ENCODE measurements around the gene PPP2R2D.

Gene PPP2R2D

DNA sequence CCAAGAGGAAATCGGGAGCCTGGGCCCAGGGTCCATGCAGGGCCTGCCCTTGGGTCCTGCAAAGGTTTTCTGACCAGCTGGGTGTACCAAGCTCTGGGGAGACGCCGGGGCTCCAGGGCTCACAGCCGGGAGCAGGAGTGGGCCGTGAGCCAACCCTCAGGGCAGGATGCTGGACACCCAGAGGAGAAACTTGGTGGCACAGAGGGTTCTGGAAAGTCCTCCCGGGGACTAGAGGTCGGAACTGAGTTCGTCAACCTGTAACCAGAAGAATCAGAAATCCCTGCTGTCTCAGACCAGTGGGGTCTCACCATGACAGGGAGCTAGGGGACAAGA, 29.2 kb upstream of the PPP2R2D start:
- H4K8ac ChIP-seq (ENCODE audit: low read depth, low read length) = no peak overlapping the region
- no peak overlapping the region for H3K4me2 ChIP-seq (ENCODE audit: insufficient read depth, low read length, poor library complexity, severe bottlenecking)
- no CpG with 5 or more reads among the region's 8 CpGs for WGBS, 2 donors (ENCODE audit: extremely low coverage in 2 of 2, insufficient read length in 2 of 2, insufficient replicate concordance in 1 of 2)

GRCh38 chr10:131872011-131872826, 28.6 kb upstream of the PPP2R2D start:
- peaks cover 0 to 31% (median 0%) of the 10 kb centered on the region in 3 experiments for H3K27me3 ChIP-seq (ENCODE audit: control insufficient read depth in 3 of 3, insufficient read depth in 3 of 3, low read depth in 1 of 3, low read length in 3 of 3)
- no CpG with 5 or more reads among the region's 27 CpGs for WGBS, 2 donors (ENCODE audit: extremely low coverage in 2 of 2, insufficient read length in 2 of 2, insufficient replicate concordance in 1 of 2)

More for the DNA sequence above, 29.2 kb upstream of the PPP2R2D start:
- Histone ChIP-seq H3K36me3 (replicated peaks in 1 of 2; ENCODE audit: control insufficient read depth in 2 of 2, insufficient read depth in 2 of 2, low read length in 2 of 2) (no peaks in the 10 kb centered on the region), H3K4ac (ENCODE audit: low read length) (no peak overlapping the region), H2AK5ac (ENCODE audit: low read depth, low read length) (no peak overlapping the region), H2BK120ac (ENCODE audit: low read depth, low read length) (no peak overlapping the region), H3K27ac (replicated peaks; ENCODE audit: low read length) (no peak overlapping the region), H4K91ac (ENCODE audit: low read depth, low read length, poor library complexity) (no peak overlapping the region), H3K4me3 (ENCODE audit: low read length in 2 of 2) (no peak overlapping the region), H2BK15ac (ENCODE audit: low read length) (no peak overlapping the region), H2AFZ (ENCODE audit: low read length) (no peak overlapping the region), H3K9ac (ENCODE audit: low read depth, low read length, poor library complexity) (no peak overlapping the region), H2BK12ac (ENCODE audit: low read length) (no peak overlapping the region), H3K9me3 (replicated peaks in 1 of 2; ENCODE audit: control insufficient read depth in 2 of 2, insufficient read depth in 1 of 2, low read depth in 1 of 2, low read length in 2 of 2) (peaks cover 0 to 7% of the 10 kb centered on the region in 2 donors), H3K79me1 (ENCODE audit: low read depth, low read length) (peaks cover 3% of the 10 kb centered on the region), H3K18ac (ENCODE audit: low read length) (no peak overlapping the region), H2BK5ac (ENCODE audit: low read length) (no peak overlapping the region), H3K23ac (ENCODE audit: low read depth, low read length, poor library complexity) (no peak overlapping the region), H3K14ac (ENCODE audit: low read length) (no peak overlapping the region), H3K4me1 (ENCODE audit: control insufficient read depth in 2 of 2, insufficient read depth in 1 of 2, low read depth in 1 of 2, low read length in 2 of 2) (peaks cover 0 to 3% of the 10 kb centered on the region in 2 donors), H3K27me3 (ENCODE audit: control insufficient read depth in 3 of 3, insufficient read depth in 3 of 3, low read depth in 1 of 3, low read length in 3 of 3) (peaks cover 0 to 31% (median 0%) of the 10 kb centered on the region in 3 experiments)
- no peak for DNase-seq (ENCODE audit: low spot score)

GRCh38 chr10:131872827-131873375, 27.9 kb upstream of the PPP2R2D start:
- Histone ChIP-seq H3K14ac (ENCODE audit: low read length) (peak overlapping the region; percentile 63), H2BK15ac (ENCODE audit: low read length) (peak overlapping the region; percentile 38), H2BK12ac (ENCODE audit: low read length) (no peak overlapping the region), H3K4me2 (ENCODE audit: insufficient read depth, low read length, poor library complexity, severe bottlenecking) (no peak overlapping the region), H2AFZ (ENCODE audit: low read length) (no peak overlapping the region), H3K9ac (ENCODE audit: low read depth, low read length, poor library complexity) (peak overlapping the region; percentile 50), H3K18ac (ENCODE audit: low read length) (peak overlapping the region; percentile 80), H4K91ac (ENCODE audit: low read depth, low read length, poor library complexity) (no peak overlapping the region), H3K9me3 (replicated peaks in 1 of 2; ENCODE audit: control insufficient read depth in 2 of 2, insufficient read depth in 1 of 2, low read depth in 1 of 2, low read length in 2 of 2) (peaks cover 0 to 7% of the 10 kb centered on the region in 2 donors), H3K4me1 (ENCODE audit: control insufficient read depth in 2 of 2, insufficient read depth in 1 of 2, low read depth in 1 of 2, low read length in 2 of 2) (peaks cover 0 to 3% of the 10 kb centered on the region in 2 donors), H3K4me3 (ENCODE audit: low read length in 2 of 2) (no peak overlapping the region), H3K79me1 (ENCODE audit: low read depth, low read length) (peaks cover 3% of the 10 kb centered on the region), H3K27ac (replicated peaks; ENCODE audit: low read length) (no peak overlapping the region), H3K27me3 (ENCODE audit: control insufficient read depth in 3 of 3, insufficient read depth in 3 of 3, low read depth in 1 of 3, low read length in 3 of 3) (peaks cover 0 to 31% (median 0%) of the 10 kb centered on the region in 3 experiments), H2BK5ac (ENCODE audit: low read length) (no peak overlapping the region), H3K23ac (ENCODE audit: low read depth, low read length, poor library complexity) (peak overlapping the region; percentile 36), H3K36me3 (replicated peaks in 1 of 2; ENCODE audit: control insufficient read depth in 2 of 2, insufficient read depth in 2 of 2, low read length in 2 of 2) (no peaks in the 10 kb centered on the region), H4K8ac (ENCODE audit: low read depth, low read length) (no peak overlapping the region), H2BK120ac (ENCODE audit: low read depth, low read length) (peak overlapping the region; percentile 64), H3K4ac (ENCODE audit: low read length) (peak overlapping the region; percentile 53), H2AK5ac (ENCODE audit: low read depth, low read length) (peak overlapping the region; percentile 38)
- DNase-seq (ENCODE audit: low spot score) = no peak
- no CpG with 5 or more reads among the region's 19 CpGs for WGBS, 2 donors (ENCODE audit: extremely low coverage in 2 of 2, insufficient read length in 2 of 2, insufficient replicate concordance in 1 of 2)

More at GRCh38 chr10:131872011-131872826, 28.6 kb upstream of the PPP2R2D start:
- Histone ChIP-seq H3K4ac (ENCODE audit: low read length) (no peak overlapping the region), H2BK120ac (ENCODE audit: low read depth, low read length) (no peak overlapping the region), H3K18ac (ENCODE audit: low read length) (no peak overlapping the region), H3K23ac (ENCODE audit: low read depth, low read length, poor library complexity) (no peak overlapping the region), H3K4me3 (ENCODE audit: low read length in 2 of 2) (no peak overlapping the region), H3K9me3 (replicated peaks in 1 of 2; ENCODE audit: control insufficient read depth in 2 of 2, insufficient read depth in 1 of 2, low read depth in 1 of 2, low read length in 2 of 2) (peaks cover 0 to 7% of the 10 kb centered on the region in 2 donors), H2AK5ac (ENCODE audit: low read depth, low read length) (no peak overlapping the region), H4K91ac (ENCODE audit: low read depth, low read length, poor library complexity) (no peak overlapping the region), H3K14ac (ENCODE audit: low read length) (no peak overlapping the region), H3K27ac (replicated peaks; ENCODE audit: low read length) (no peak overlapping the region), H3K4me2 (ENCODE audit: insufficient read depth, low read length, poor library complexity, severe bottlenecking) (no peak overlapping the region), H2BK15ac (ENCODE audit: low read length) (peak overlapping the region; percentile 38), H3K36me3 (replicated peaks in 1 of 2; ENCODE audit: control insufficient read depth in 2 of 2, insufficient read depth in 2 of 2, low read length in 2 of 2) (no peaks in the 10 kb centered on the region), H3K9ac (ENCODE audit: low read depth, low read length, poor library complexity) (no peak overlapping the region), H2BK12ac (ENCODE audit: low read length) (no peak overlapping the region), H3K4me1 (ENCODE audit: control insufficient read depth in 2 of 2, insufficient read depth in 1 of 2, low read depth in 1 of 2, low read length in 2 of 2) (peaks cover 0 to 3% of the 10 kb centered on the region in 2 donors), H4K8ac (ENCODE audit: low read depth, low read length) (no peak overlapping the region), H3K79me1 (ENCODE audit: low read depth, low read length) (peaks cover 3% of the 10 kb centered on the region), H2BK5ac (ENCODE audit: low read length) (no peak overlapping the region), H2AFZ (ENCODE audit: low read length) (no peak overlapping the region)
- no peak for DNase-seq (ENCODE audit: low spot score)

DNA sequence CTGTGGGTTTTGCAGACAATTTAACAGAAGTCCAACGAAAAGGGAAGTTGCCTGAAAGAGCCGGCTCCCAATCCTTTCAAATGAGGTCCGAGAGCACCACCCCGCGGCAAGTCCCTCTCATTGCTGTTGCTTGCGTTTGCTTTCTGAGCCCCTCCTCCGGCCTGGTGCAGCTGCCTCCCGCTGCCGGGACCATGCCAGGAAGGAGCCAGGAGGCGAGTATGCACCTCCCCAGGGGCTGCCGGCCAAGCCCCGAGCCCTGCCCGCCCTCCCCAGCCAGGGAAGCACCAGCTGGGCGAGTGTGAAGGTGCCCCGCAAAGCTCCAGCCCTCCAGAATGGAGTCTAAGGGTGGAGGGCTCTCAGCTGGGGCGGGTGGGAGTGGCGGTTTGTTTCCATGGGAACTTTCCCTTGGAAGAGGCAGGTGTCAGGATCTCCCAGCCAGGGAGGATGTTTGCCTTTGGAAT, 25.8 kb upstream of the PPP2R2D start:
- H3K27me3 ChIP-seq (ENCODE audit: control insufficient read depth in 3 of 3, insufficient read depth in 3 of 3, low read depth in 1 of 3, low read length in 3 of 3) = peaks cover 0 to 36% (median 0%) of the 10 kb centered on the region in 3 experiments
- peak overlapping the region in 1 of 2 donors; percentile 57 for H3K4me3 ChIP-seq (ENCODE audit: low read length in 2 of 2)
- no peak overlapping the region for H2BK12ac ChIP-seq (ENCODE audit: low read length)
- H3K14ac ChIP-seq (ENCODE audit: low read length) = no peak overlapping the region
- H4K8ac ChIP-seq (ENCODE audit: low read depth, low read length) = no peak overlapping the region
- H3K4me1 ChIP-seq (ENCODE audit: control insufficient read depth in 2 of 2, insufficient read depth in 1 of 2, low read depth in 1 of 2, low read length in 2 of 2) = peaks cover 0 to 3% of the 10 kb centered on the region in 2 donors
- no peak overlapping the region for H3K4ac ChIP-seq (ENCODE audit: low read length)
- peaks cover 2 to 6% of the 10 kb centered on the region in 2 donors for H3K9me3 ChIP-seq (replicated peaks in 1 of 2; ENCODE audit: control insufficient read depth in 2 of 2, insufficient read depth in 1 of 2, low read depth in 1 of 2, low read length in 2 of 2)
- no peaks in the 10 kb centered on the region for H3K36me3 ChIP-seq (replicated peaks in 1 of 2; ENCODE audit: control insufficient read depth in 2 of 2, insufficient read depth in 2 of 2, low read length in 2 of 2)
- H2AFZ ChIP-seq (ENCODE audit: low read length) = peak overlapping the region; percentile 90
- no peak overlapping the region for H2BK5ac ChIP-seq (ENCODE audit: low read length)
- no peak overlapping the region for H3K23ac ChIP-seq (ENCODE audit: low read depth, low read length, poor library complexity)
- peak; percentile 83 for DNase-seq (ENCODE audit: low spot score)
- H4K91ac ChIP-seq (ENCODE audit: low read depth, low read length, poor library complexity) = no peak overlapping the region
- no peak overlapping the region for H3K27ac ChIP-seq (replicated peaks; ENCODE audit: low read length)
- H2AK5ac ChIP-seq (ENCODE audit: low read depth, low read length) = no peak overlapping the region
- peak overlapping the region; percentile 78 for H3K4me2 ChIP-seq (ENCODE audit: insufficient read depth, low read length, poor library complexity, severe bottlenecking)
- peaks cover 3% of the 10 kb centered on the region for H3K79me1 ChIP-seq (ENCODE audit: low read depth, low read length)
- WGBS, 2 donors (ENCODE audit: extremely low coverage in 2 of 2, insufficient read length in 2 of 2, insufficient replicate concordance in 1 of 2) = no CpG with 5 or more reads among the region's 17 CpGs
- peak overlapping the region; percentile 94 for H3K18ac ChIP-seq (ENCODE audit: low read length)
- H3K9ac ChIP-seq (ENCODE audit: low read depth, low read length, poor library complexity) = peak overlapping the region; percentile 66
- H2BK120ac ChIP-seq (ENCODE audit: low read depth, low read length) = no peak overlapping the region
- no peak overlapping the region for H2BK15ac ChIP-seq (ENCODE audit: low read length)

Measured in neuronal stem cell (in vitro differentiated cells).